Stromal cell of bone marrow (primary cell): ENCODE data around the gene NPC1.
A peak's percentile ranks its signal among the peaks of the same experiment; 100 is the strongest.

Source experiments
- DNase-seq: peaks from one replicate; pipeline ENCODE4 v3.0.0-alpha.2; 2012; ENCODE audit warnings: low read depth

NPC1 gene

GRCh38 chr18:23547846-23548245 lies 38.5 kb downstream of the NPC1 start:
- no peak for DNase-seq

GRCh38 chr18:23547306-23547705 lies 39.0 kb downstream of the NPC1 start:
- no peak for DNase-seq

- no peak for DNase-seq
Measured at GRCh38 chr18:23545247-23545789, 41.0 kb downstream of the NPC1 start.

GRCh38 chr18:23542461-23542860 lies 43.8 kb downstream of the NPC1 start:
- DNase-seq, result no peak

- DNase-seq, result no peak
Measured at GRCh38 chr18:23541349-23542093, 44.8 kb downstream of the NPC1 start.

GRCh38 chr18:23540867-23541266 lies 45.4 kb downstream of the NPC1 start:
- DNase-seq, result no peak

- DNase-seq, result no peak
Measured at GRCh38 chr18:23539911-23540525, 46.3 kb downstream of the NPC1 start.

GRCh38 chr18:23539296-23539695 lies 47.0 kb downstream of the NPC1 start:
- no peak for DNase-seq

- no peak for DNase-seq
Measured at GRCh38 chr18:23538870-23539269, 47.4 kb downstream of the NPC1 start.

- DNase-seq, result no peak
Measured at GRCh38 chr18:23538001-23538400, 48.3 kb downstream of the NPC1 start.

- DNase-seq, result no peak
Measured at GRCh38 chr18:23537274-23537673, 49.0 kb downstream of the NPC1 start.

- no peak for DNase-seq
Measured at GRCh38 chr18:23536204-23536603, 50.1 kb downstream of the NPC1 start.

GRCh38 chr18:23534276-23534675 lies 52.0 kb downstream of the NPC1 start:
- no peak for DNase-seq

GRCh38 chr18:23532848-23533247 lies 53.5 kb downstream of the NPC1 start:
- DNase-seq, result no peak

GRCh38 chr18:23531912-23532311 lies 54.4 kb downstream of the NPC1 start:
- DNase-seq, result no peak

GRCh38 chr18:23530195-23530594 lies 56.1 kb downstream of the NPC1 start:
- no peak for DNase-seq

- DNase-seq, result no peak
Measured at GRCh38 chr18:23529604-23530003, 56.7 kb downstream of the NPC1 start.

GRCh38 chr18:23528580-23529472 lies 57.5 kb downstream of the NPC1 start:
- DNase-seq, result peak; percentile 73

GRCh38 chr18:23526501-23527063 lies 59.7 kb downstream of the NPC1 start:
- no peak for DNase-seq

GRCh38 chr18:23524213-23524707 lies 62.0 kb downstream of the NPC1 start:
- no peak for DNase-seq

- peak; percentile 72 for DNase-seq
Measured at GRCh38 chr18:23523429-23524212, 62.7 kb downstream of the NPC1 start.
